ENCODE measurements around the gene DNAJC21. TPM values are rescaled to one million over a fixed set of nuclear protein-coding genes. Genes with fewer than 3 reads are reported as not detected.

DNAJC21 gene
- total RNA-seq, 1 donor from 2014 or later: 66.4 TPM

DNA sequence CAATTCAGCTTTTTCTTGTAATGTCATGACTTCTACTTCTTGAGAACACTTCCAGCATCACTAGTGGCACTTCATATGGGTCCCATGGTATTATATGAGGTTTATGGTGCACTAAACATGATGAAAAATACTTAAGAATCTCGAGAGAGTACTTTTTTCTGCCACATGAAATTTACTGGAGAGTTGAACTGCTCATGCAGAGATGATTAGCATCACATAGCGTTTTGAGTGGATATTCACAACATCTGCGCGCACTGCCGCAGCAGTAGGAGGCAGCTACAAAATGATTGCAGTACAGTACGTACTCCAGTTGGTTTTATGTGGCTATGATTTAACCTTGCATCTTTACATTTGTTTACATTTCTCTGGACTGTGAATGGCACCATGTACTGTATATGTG, 28.7 kb upstream of the DNAJC21 start:
- H3K4me2 ChIP-seq (ENCODE audit: low read length): no peak overlapping the region
- no peak for DNase-seq (ENCODE audit: low read depth)
- H3K79me2 ChIP-seq (ENCODE audit: insufficient read depth, low read length): no peaks in the 10 kb centered on the region
- Mint-ChIP-seq H3K4me1 (ENCODE audit: low read depth, unreplicated experiment) (no peaks in the 10 kb centered on the region), H3K4me3 (ENCODE audit: unreplicated experiment) (no peak overlapping the region), H3K9me3 (ENCODE audit: unreplicated experiment) (no peaks in the 10 kb centered on the region), H3K27ac (ENCODE audit: unreplicated experiment) (no peak overlapping the region), H3K27me3 (ENCODE audit: low read depth, unreplicated experiment) (no peaks in the 10 kb centered on the region), H3K36me3 (ENCODE audit: low read depth, unreplicated experiment) (no peaks in the 10 kb centered on the region)
- H3K4me3 ChIP-seq (ENCODE audit: insufficient read depth, low read depth, low read length): no peak overlapping the region
- FAIRE-seq: no peak
- H3K27me3 ChIP-seq (ENCODE audit: insufficient read depth, low read length): no peaks in the 10 kb centered on the region
- no peaks in the 10 kb centered on the region for H4K20me1 ChIP-seq (ENCODE audit: insufficient read depth, low read length)
- no peaks in the 10 kb centered on the region for H3K9me3 ChIP-seq (ENCODE audit: insufficient read depth, low read depth, low read length)
- H2AFZ ChIP-seq (ENCODE audit: low read depth, low read length): no peak overlapping the region
- no peaks in the 10 kb centered on the region for H3K36me3 ChIP-seq (ENCODE audit: insufficient read depth, low read length)
- H3K27ac ChIP-seq (ENCODE audit: low read depth, low read length): no peak overlapping the region
- TF ChIP-seq, protein P1, sequence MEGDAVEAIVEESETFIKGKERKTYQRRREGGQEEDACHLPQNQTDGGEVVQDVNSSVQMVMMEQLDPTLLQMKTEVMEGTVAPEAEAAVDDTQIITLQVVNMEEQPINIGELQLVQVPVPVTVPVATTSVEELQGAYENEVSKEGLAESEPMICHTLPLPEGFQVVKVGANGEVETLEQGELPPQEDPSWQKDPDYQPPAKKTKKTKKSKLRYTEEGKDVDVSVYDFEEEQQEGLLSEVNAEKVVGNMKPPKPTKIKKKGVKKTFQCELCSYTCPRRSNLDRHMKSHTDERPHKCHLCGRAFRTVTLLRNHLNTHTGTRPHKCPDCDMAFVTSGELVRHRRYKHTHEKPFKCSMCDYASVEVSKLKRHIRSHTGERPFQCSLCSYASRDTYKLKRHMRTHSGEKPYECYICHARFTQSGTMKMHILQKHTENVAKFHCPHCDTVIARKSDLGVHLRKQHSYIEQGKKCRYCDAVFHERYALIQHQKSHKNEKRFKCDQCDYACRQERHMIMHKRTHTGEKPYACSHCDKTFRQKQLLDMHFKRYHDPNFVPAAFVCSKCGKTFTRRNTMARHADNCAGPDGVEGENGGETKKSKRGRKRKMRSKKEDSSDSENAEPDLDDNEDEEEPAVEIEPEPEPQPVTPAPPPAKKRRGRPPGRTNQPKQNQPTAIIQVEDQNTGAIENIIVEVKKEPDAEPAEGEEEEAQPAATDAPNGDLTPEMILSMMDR (IDR thresholded peaks at IDR 0.05; ENCODE audit: insufficient read depth, low read depth, low read length): no peak
- TF ChIP-seq EZH2 (IDR thresholded peaks at IDR 0.05; ENCODE audit: insufficient read depth, low read length): no peak
- H3K4me1 ChIP-seq (ENCODE audit: insufficient read depth, low read length): no peaks in the 10 kb centered on the region
- no peak overlapping the region for H3K9ac ChIP-seq (ENCODE audit: low read length)

DNA sequence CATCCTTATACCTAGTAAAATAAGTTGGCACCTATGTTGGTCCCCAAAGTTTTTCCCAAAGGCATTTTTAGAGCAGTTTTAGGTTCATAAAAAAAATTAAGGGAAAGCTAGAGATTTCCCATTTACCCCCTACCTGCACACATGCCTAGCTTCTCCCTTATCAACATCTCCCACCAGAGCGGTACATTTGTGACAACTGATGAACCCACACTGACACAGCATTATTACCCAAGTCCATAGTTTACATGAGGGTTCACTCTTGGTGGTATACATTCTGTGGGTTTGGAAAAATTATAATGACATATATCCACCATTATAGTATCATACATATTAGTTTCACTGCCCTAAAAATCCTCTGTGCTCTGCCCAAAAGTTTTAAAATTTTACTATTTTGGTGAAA, 26.1 kb upstream of the DNAJC21 start:
- Histone ChIP-seq H3K4me3 (ENCODE audit: insufficient read depth, low read depth, low read length) (no peak overlapping the region), H2AFZ (ENCODE audit: low read depth, low read length) (no peak overlapping the region), H3K27ac (ENCODE audit: low read depth, low read length) (no peak overlapping the region), H3K4me1 (ENCODE audit: insufficient read depth, low read length) (no peaks in the 10 kb centered on the region), H3K79me2 (ENCODE audit: insufficient read depth, low read length) (no peaks in the 10 kb centered on the region), H3K9me3 (ENCODE audit: insufficient read depth, low read depth, low read length) (no peaks in the 10 kb centered on the region), H3K4me2 (ENCODE audit: low read length) (no peak overlapping the region), H3K9ac (ENCODE audit: low read length) (no peak overlapping the region), H3K27me3 (ENCODE audit: insufficient read depth, low read length) (no peaks in the 10 kb centered on the region), H4K20me1 (ENCODE audit: insufficient read depth, low read length) (no peaks in the 10 kb centered on the region), H3K36me3 (ENCODE audit: insufficient read depth, low read length) (no peaks in the 10 kb centered on the region)
- TF ChIP-seq, protein P1 (IDR thresholded peaks at IDR 0.05; ENCODE audit: insufficient read depth, low read depth, low read length): no peak
- TF ChIP-seq EZH2 (IDR thresholded peaks at IDR 0.05; ENCODE audit: insufficient read depth, low read length): no peak
- H3K36me3 Mint-ChIP-seq (ENCODE audit: low read depth, unreplicated experiment): no peaks in the 10 kb centered on the region
- no peaks in the 10 kb centered on the region for H3K4me1 Mint-ChIP-seq (ENCODE audit: low read depth, unreplicated experiment)
- DNase-seq (ENCODE audit: low read depth) (no peak), FAIRE-seq (no peak)
- H3K27me3 Mint-ChIP-seq (ENCODE audit: low read depth, unreplicated experiment): no peaks in the 10 kb centered on the region
- H3K4me3 Mint-ChIP-seq (ENCODE audit: unreplicated experiment): no peak overlapping the region
- no peaks in the 10 kb centered on the region for H3K9me3 Mint-ChIP-seq (ENCODE audit: unreplicated experiment)
- H3K27ac Mint-ChIP-seq (ENCODE audit: unreplicated experiment): no peak overlapping the region

DNA sequence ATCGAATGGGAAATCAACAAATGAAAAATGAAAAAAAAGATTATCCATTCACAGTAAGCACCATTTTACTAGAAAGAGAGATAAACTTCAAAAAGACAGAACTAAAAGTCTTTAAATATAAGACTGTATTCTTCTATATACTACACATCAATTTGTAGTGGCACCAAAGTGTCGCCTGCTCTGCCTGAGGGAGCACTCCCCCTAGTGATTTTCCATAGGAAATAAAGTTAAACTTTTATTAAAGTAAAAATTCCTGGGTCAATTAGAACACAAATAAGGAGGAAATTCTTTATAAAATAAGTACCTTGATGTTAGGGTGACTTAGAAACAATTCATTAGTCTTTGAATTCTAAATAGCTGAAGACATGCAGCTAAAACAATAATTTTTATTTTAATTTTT, 23.8 kb upstream of the DNAJC21 start:
- Histone ChIP-seq H3K9me3 (ENCODE audit: insufficient read depth, low read depth, low read length) (no peaks in the 10 kb centered on the region), H4K20me1 (ENCODE audit: insufficient read depth, low read length) (no peaks in the 10 kb centered on the region), H3K9ac (ENCODE audit: low read length) (no peak overlapping the region), H3K4me3 (ENCODE audit: insufficient read depth, low read depth, low read length) (no peak overlapping the region), H3K79me2 (ENCODE audit: insufficient read depth, low read length) (no peaks in the 10 kb centered on the region), H3K27ac (ENCODE audit: low read depth, low read length) (no peak overlapping the region), H3K27me3 (ENCODE audit: insufficient read depth, low read length) (no peaks in the 10 kb centered on the region), H3K36me3 (ENCODE audit: insufficient read depth, low read length) (peaks cover 10% of the 10 kb centered on the region), H2AFZ (ENCODE audit: low read depth, low read length) (no peak overlapping the region), H3K4me2 (ENCODE audit: low read length) (no peak overlapping the region), H3K4me1 (ENCODE audit: insufficient read depth, low read length) (no peaks in the 10 kb centered on the region)
- Mint-ChIP-seq H3K4me1 (ENCODE audit: low read depth, unreplicated experiment) (no peaks in the 10 kb centered on the region), H3K27ac (ENCODE audit: unreplicated experiment) (no peak overlapping the region), H3K4me3 (ENCODE audit: unreplicated experiment) (no peak overlapping the region), H3K36me3 (ENCODE audit: low read depth, unreplicated experiment) (no peaks in the 10 kb centered on the region), H3K9me3 (ENCODE audit: unreplicated experiment) (no peaks in the 10 kb centered on the region), H3K27me3 (ENCODE audit: low read depth, unreplicated experiment) (no peaks in the 10 kb centered on the region)
- DNase-seq (ENCODE audit: low read depth) (no peak), FAIRE-seq (no peak)
- TF ChIP-seq, protein P1 (IDR thresholded peaks at IDR 0.05; ENCODE audit: insufficient read depth, low read depth, low read length): peak; percentile 40
- no peak for TF ChIP-seq EZH2 (IDR thresholded peaks at IDR 0.05; ENCODE audit: insufficient read depth, low read length)
